ENCODE results near the gene HINT3.
"Not testable (repeated sequence)": the region's sequence is repeated elsewhere in the genome, so short reads cannot be mapped to it uniquely, and the experiment has no call there.

Gene HINT3

DNA sequence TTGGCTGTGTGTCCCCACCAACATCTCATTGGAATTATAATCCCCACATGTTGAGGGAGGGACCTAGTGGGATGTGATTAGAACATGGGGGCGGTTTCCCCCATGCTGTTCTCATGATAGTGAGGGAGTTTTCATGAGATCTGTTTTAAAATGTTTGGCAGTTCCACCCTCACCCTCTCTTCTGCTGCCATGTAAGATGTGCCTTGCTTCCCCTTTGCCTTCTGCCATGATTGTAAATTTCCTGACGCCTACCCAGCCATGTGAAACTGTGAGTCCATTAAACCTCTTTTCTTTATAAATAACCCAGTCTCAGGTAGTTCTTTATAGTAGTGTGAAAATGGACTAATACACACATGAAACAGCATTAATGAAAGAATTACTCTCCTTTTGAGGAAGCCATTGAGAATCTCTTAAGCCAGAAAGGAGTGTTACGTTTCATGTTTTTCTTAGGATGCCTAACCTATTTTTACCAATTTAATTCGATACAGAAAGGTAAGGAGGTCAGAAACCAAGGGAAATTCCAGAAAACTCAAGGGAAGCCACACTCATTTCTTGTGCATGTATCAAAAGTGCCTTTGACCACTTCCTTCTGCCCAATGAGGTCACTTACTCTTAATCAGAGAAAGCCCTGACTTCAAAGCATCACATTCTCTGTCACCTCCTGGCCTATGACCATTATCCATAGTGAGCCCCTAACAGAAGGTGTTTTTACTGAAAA lies 24.7 kb upstream of the HINT3 start:
- TF ChIP-seq, protein P1, sequence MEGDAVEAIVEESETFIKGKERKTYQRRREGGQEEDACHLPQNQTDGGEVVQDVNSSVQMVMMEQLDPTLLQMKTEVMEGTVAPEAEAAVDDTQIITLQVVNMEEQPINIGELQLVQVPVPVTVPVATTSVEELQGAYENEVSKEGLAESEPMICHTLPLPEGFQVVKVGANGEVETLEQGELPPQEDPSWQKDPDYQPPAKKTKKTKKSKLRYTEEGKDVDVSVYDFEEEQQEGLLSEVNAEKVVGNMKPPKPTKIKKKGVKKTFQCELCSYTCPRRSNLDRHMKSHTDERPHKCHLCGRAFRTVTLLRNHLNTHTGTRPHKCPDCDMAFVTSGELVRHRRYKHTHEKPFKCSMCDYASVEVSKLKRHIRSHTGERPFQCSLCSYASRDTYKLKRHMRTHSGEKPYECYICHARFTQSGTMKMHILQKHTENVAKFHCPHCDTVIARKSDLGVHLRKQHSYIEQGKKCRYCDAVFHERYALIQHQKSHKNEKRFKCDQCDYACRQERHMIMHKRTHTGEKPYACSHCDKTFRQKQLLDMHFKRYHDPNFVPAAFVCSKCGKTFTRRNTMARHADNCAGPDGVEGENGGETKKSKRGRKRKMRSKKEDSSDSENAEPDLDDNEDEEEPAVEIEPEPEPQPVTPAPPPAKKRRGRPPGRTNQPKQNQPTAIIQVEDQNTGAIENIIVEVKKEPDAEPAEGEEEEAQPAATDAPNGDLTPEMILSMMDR (IDR thresholded peaks at IDR 0.05; ENCODE audit: insufficient read depth, low read length, poor library complexity, severe bottlenecking) = no peak
- H3K36me3 ChIP-seq (ENCODE audit: control insufficient read depth, insufficient read depth, low read length) = peaks cover 2% of the 10 kb centered on the region
- H3K27me3 ChIP-seq (replicated peaks; ENCODE audit: control insufficient read depth, insufficient read depth, low read length) = no peaks in the 10 kb centered on the region
- DNase-seq (ENCODE audit: extremely low read depth, insufficient read length) = peak; percentile 43
- H3K4me3 ChIP-seq (replicated peaks; ENCODE audit: low read depth, low read length) = no peak overlapping the region

GRCh38 chr6:125932451-125932795 lies 24.1 kb upstream of the HINT3 start:
- DNase-seq (ENCODE audit: extremely low read depth, insufficient read length) = no peak
- peaks cover 2% of the 10 kb centered on the region for H3K36me3 ChIP-seq (ENCODE audit: control insufficient read depth, insufficient read depth, low read length)
- H3K27me3 ChIP-seq (replicated peaks; ENCODE audit: control insufficient read depth, insufficient read depth, low read length) = no peaks in the 10 kb centered on the region
- TF ChIP-seq, protein P1 (IDR thresholded peaks at IDR 0.05; ENCODE audit: insufficient read depth, low read length, poor library complexity, severe bottlenecking) = no peak
- H3K4me3 ChIP-seq (replicated peaks; ENCODE audit: low read depth, low read length) = no peak overlapping the region

GRCh38 chr6:125935520-125935919 lies 21.1 kb upstream of the HINT3 start:
- not testable (repeated sequence) for H3K27me3 ChIP-seq (replicated peaks; ENCODE audit: control insufficient read depth, insufficient read depth, low read length); H3K36me3 ChIP-seq (ENCODE audit: control insufficient read depth, insufficient read depth, low read length); DNase-seq (ENCODE audit: extremely low read depth, insufficient read length); H3K4me3 ChIP-seq (replicated peaks; ENCODE audit: low read depth, low read length)

GRCh38 chr6:125939026-125939425 lies 17.5 kb upstream of the HINT3 start:
- Histone ChIP-seq H3K36me3 (ENCODE audit: control insufficient read depth, insufficient read depth, low read length) (no peaks in the 10 kb centered on the region), H3K27me3 (replicated peaks; ENCODE audit: control insufficient read depth, insufficient read depth, low read length) (no peaks in the 10 kb centered on the region), H3K4me3 (replicated peaks; ENCODE audit: low read depth, low read length) (no peak overlapping the region)
- DNase-seq (ENCODE audit: extremely low read depth, insufficient read length) = no peak
- TF ChIP-seq, protein P1 (IDR thresholded peaks at IDR 0.05; ENCODE audit: insufficient read depth, low read length, poor library complexity, severe bottlenecking) = no peak

DNA sequence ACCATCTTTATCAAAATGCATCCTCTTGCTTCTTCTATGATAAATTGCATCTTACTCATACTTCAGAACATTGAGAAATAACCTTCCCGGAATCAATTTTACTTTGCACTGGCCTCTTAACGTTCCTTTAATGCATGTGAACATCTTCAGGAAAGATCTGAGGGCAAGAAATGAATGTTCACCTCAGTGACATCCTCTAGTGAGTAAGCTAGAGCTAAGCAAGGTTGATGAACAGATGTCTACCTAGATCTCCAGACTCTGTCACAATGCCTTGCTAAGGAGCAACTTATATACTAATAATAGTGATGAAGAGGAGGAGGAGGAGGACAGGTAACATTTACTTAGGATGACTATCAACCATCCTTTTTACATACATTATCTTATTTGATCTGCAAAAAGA lies 16.8 kb upstream of the HINT3 start:
- Histone ChIP-seq H3K27me3 (replicated peaks; ENCODE audit: control insufficient read depth, insufficient read depth, low read length) (no peaks in the 10 kb centered on the region), H3K36me3 (ENCODE audit: control insufficient read depth, insufficient read depth, low read length) (no peaks in the 10 kb centered on the region), H3K4me3 (replicated peaks; ENCODE audit: low read depth, low read length) (no peak overlapping the region)
- no peak for DNase-seq (ENCODE audit: extremely low read depth, insufficient read length)
- TF ChIP-seq, protein P1 (IDR thresholded peaks at IDR 0.05; ENCODE audit: insufficient read depth, low read length, poor library complexity, severe bottlenecking) = no peak

GRCh38 chr6:125940247-125941041 lies 16.1 kb upstream of the HINT3 start:
- TF ChIP-seq, protein P1 (IDR thresholded peaks at IDR 0.05; ENCODE audit: insufficient read depth, low read length, poor library complexity, severe bottlenecking) = no peak
- no peaks in the 10 kb centered on the region for H3K36me3 ChIP-seq (ENCODE audit: control insufficient read depth, insufficient read depth, low read length)
- H3K4me3 ChIP-seq (replicated peaks; ENCODE audit: low read depth, low read length) = no peak overlapping the region
- H3K27me3 ChIP-seq (replicated peaks; ENCODE audit: control insufficient read depth, insufficient read depth, low read length) = no peaks in the 10 kb centered on the region
- no peak for DNase-seq (ENCODE audit: extremely low read depth, insufficient read length)

Data from GM06990 (cell line).